Measurements from ENCODE around the gene NCAM1.
A peak's percentile ranks its signal among the peaks of the same experiment; 100 is the strongest.

Gene NCAM1

DNA sequence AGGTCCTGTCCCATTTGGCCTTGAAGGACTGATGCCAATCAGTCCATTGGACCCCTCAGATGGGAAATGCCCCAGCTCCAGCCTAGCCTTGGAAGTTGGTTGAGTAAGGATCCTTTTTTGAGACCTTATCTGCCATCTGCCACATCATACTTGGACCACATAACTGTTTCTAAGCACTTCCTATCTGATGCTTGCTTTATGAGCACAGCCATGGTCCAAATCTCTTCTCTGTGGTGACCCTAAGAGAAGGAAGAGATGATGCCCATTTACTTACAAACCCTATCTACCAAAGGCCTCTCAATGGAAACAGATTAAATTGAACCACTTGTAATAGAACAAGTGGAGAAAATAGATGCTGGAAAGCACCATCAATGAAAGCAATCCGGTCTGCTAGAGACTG, 299.3 kb downstream of the NCAM1 start:
- no peak for DNase-seq

- DNase-seq: peak; percentile 58
Measured at GRCh38 chr11:113261709-113262475, 300.7 kb downstream of the NCAM1 start.

DNA sequence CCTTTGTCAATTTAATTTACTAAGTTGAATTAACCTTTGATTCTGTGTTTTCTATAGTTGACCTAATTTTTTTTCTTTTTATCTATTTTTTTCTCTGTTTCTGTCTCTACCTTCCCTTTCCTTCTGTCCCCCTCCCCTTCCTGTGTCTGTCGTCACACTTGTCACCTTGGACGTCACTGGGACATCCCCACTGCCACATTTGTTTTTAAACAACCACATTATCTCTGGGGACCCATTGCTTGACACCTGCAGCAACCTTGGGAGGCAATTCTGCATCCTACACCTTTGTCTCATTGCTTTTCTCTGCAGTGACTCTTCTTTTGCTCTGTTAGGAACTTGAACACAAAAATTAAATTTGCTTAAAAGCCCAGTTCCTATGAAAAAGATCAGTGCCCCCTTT, 301.4 kb downstream of the NCAM1 start:
- no peak for DNase-seq

- DNase-seq: peak; percentile 11
Measured at GRCh38 chr11:113263458-113264259, 302.4 kb downstream of the NCAM1 start.

GRCh38 chr11:113265362-113265761, 304.1 kb downstream of the NCAM1 start:
- DNase-seq: no peak

GRCh38 chr11:113267493-113267892, 306.3 kb downstream of the NCAM1 start:
- DNase-seq: no peak

- no peak for DNase-seq
Measured at GRCh38 chr11:113269096-113269495, 307.9 kb downstream of the NCAM1 start.

DNA sequence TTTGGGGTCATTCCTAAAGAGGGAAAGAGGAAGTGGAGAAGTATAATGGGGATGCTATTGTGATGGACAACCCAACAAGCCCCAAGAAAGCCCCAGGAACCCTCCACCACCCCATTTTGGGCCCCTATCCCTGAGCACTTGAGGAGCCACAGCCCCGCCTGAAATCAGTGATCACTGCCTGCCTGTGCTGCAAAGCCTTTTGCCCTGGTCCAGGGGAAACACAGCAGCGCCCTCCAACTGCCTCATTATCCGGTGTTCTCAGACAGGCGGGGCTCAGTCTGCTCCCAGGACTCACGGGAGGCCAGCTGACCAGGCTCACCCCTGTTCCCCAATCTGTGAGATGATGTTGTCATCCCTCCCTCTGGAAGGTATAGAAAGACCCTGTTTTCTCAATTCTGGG, 308.4 kb downstream of the NCAM1 start:
- DNase-seq: no peak

DNA sequence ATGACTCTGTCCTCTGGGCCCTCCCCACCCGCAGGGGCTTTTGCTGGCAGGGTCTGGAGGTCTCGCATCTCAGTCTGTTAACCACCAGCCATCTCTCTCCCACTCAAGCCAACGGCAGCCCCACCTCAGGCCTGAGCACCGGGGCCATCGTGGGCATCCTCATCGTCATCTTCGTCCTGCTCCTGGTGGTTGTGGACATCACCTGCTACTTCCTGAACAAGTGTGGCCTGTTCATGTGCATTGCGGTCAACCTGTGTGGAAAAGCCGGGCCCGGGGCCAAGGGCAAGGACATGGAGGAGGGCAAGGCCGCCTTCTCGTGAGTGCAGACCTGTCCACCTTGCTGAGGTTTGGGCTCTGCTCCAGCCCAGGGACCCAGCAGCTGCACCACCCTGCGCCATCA, 308.9 kb downstream of the NCAM1 start:
- no peak for DNase-seq

DNA sequence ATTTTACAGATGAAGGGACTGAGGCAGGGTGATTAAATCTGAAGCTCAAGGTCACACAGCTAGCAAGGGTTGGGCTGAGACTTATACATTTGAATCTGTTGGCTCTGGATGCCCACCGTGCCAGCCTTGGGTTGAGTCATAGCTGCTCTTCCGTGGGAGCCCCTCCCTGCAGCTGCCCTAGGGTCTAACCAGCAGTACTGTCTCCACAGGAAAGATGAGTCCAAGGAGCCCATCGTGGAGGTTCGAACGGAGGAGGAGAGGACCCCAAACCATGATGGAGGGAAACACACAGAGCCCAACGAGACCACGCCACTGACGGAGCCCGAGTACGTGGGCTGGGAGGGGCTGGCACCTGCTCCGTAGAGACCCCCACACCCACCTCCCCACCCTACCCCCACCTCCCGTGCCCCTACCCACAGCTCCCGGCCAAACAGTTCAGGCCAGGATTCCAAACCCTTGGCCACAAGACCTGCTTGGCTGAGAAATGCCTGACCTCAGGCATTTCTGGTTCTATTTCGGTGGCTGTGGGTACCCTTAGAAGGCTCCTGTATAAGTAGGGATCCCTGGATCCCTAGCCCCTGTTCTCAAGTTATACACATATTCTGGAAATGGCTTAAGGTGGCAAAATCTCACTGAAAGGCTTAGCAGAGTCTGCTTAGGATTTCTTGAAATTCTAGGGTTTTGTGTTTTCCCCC, 310.5 kb downstream of the NCAM1 start:
- DNase-seq: no peak

DNA sequence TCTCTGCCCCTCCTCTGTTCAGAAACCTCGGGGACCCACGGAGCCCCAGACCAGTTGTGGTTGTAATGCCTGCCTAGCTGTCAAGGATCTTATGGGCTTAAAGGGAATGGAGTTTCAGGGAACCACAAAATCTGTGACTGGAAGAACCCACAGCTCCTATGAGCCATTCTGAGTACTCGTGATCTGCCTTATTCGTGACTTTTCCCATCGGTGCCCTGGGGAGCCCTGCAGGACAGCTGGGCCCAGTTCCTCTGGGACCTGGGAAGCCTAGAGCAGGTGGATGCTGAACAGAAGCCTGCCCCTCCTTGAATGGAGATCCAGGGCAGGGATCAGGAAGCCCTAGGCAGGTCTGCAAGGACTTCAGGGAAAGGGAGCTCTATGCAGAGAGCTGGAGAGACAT, 311.1 kb downstream of the NCAM1 start:
- DNase-seq: no peak

DNA sequence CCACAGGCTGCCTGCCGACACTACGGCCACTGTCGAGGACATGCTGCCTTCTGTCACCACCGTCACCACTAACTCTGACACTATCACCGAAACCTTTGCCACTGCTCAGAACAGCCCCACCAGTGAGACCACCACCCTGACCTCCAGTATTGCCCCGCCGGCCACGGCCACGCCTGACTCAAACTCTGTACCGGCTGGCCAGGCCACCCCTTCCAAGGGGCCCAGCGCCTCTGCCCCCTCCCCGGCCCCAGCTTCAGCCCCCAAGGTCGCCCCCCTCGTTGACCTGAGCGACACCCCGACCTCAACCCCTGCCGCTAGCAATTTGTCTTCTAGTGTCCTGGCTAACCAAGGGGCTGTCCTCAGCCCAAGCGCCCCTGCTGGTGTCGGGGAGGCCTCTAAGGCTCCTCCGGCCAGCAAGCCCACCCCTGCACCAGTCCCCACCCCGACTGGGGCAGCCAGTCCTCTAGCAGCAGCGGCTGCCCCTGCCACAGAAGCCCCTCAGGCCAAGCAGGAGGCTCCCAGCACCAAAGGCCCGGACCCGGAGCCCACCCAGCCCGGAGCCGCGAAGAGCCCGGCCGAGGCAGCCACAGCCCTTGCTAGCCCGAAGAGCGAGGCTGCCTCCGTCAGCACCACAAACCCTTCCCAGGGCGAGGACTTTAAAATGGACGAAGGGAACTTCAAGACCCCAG, 311.9 kb downstream of the NCAM1 start:
- no peak for DNase-seq

GRCh38 chr11:113273720-113274119, 312.5 kb downstream of the NCAM1 start:
- no peak for DNase-seq

DNA sequence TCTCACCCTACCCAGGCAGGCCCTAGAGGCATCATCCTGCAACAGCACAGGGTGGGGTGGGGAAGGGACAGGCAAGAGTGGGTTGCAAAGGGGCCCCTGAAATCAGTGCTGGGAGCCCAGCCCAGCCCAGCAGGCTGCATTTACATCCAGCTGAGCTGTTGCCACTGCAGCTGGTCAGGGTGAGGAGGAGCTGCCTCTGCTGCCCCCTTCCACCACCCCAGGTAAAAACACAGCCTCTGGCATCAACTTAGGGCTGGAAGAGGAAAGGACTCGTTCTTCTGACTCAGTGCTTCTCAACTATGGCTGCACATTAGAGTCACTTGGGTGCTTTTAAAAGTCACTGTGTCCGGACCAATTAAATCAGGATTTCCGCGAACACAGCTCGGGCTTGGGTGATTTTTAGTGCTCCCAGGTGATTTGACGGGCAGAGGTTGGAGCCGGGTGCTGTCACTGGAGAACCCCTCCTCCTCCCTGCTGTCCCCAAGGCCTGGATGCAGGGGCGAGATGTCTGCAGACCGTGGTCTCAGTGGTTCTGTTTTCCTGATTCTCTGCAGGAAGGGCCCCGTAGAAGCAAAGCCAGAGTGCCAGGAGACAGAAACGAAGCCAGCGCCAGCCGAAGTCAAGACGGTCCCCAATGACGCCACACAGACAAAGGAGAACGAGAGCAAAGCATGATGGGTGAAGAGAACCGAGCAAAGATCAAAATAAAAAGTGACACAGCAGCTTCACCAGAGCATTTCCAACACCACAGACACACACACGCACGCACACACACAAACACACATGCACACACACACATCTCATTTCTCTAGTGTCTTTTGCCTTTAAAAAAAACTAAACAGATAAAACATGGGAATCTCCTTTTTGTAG, 313.7 kb downstream of the NCAM1 start:
- DNase-seq: peak; percentile 10

- no peak for DNase-seq
Measured at GRCh38 chr11:113275602-113276001, 314.4 kb downstream of the NCAM1 start.

DNA sequence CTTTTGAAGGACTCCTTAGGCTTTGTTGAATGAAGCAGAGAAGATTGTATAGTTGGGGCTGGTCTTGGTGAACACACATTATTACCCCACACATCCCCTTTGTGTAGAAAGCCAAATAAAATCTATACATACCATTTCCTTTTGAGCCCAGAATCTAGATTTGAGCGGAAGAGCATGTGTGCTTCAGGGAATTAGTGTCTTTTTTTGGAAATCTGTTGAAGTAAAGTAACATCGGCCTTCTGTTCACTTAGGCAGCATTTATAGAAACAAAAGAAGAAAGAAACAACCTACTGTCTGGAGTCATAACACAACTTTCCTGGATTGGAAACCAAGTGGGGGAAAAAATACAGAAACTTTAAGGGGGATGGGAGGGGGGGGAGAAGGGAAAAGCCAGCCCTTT, 315.2 kb downstream of the NCAM1 start:
- no peak for DNase-seq

- no peak for DNase-seq
Measured at GRCh38 chr11:113277907-113278306, 316.7 kb downstream of the NCAM1 start.

- DNase-seq: no peak
Measured at GRCh38 chr11:113278481-113278880, 317.3 kb downstream of the NCAM1 start.

DNA sequence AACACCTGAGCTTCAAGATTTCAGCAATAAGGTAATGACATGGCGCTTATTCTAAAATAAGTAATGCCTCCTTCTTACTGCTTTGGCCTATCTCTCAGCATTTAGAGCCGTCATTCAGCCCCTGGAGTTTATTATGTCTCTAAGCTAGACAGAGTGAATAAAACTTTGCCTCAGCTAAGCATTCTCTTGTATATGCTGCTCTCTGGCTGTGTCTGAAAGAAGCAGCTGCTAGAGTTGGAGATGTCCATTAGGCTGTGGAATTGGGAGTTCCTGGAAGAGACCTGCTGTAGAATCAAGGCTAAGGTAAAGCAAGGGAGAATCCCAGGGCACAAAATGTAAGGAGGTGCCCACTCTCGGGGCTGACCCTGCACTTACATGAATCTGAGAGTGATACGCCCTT, 317.7 kb downstream of the NCAM1 start:
- DNase-seq: no peak

- DNase-seq: no peak
Measured at GRCh38 chr11:113279591-113279990, 318.4 kb downstream of the NCAM1 start.

GRCh38 chr11:113281052-113281725, 320.0 kb downstream of the NCAM1 start:
- no peak for DNase-seq
